ENCODE data around the gene HERPUD2. TPM values are rescaled to one million over a fixed set of nuclear protein-coding genes. Genes with fewer than 3 reads are reported as not detected.
"Not testable (repeated sequence)": the region's sequence is repeated elsewhere in the genome, so short reads cannot be mapped to it uniquely, and the experiment has no call there.

The HERPUD2 gene
- total and polyA plus RNA-seq, 2 donors (not counting 1 experiment from before 2014, with no cell fraction given), result 58.8 to 62.2 TPM

GRCh38 chr7:35584990-35585389, 109.9 kb downstream of the HERPUD2 start:
- Mint-ChIP-seq H3K9me3 (ENCODE audit: insufficient read depth) (no peaks in the 10 kb centered on the region), H3K27ac (no peak overlapping the region), H3K4me3 (no peak overlapping the region), H3K4me1 (no peaks in the 10 kb centered on the region), H3K27me3 (peaks cover 25% of the 10 kb centered on the region)
- ChIA-PET POLR2A (no interaction called here), CTCF (no interaction called here)
- no peak overlapping the region for H3K9ac ChIP-seq (ENCODE audit: low read length)
- intact Hi-C loops (cut with micrococcal nuclease), result no loop called here
- H3K4me3 ChIP-seq (ENCODE audit: control extremely low read depth in 1 of 5, extremely low read depth in 1 of 5, insufficient read depth in 1 of 5, low read depth in 2 of 5, low read length in 4 of 5), result no peak overlapping the region
- TF ChIP-seq EZH2 (IDR thresholded peaks at IDR 0.05; ENCODE audit: borderline replicate concordance, insufficient read depth, low read depth, low read length, poor library complexity, severe bottlenecking) (no peak), CTCF (IDR thresholded peaks at IDR 0.05) (no peak)
- no peaks in the 10 kb centered on the region for H3K79me2 ChIP-seq (ENCODE audit: control insufficient read depth, insufficient read depth, low read length)
- 100% methylated on average over 1 of the region's 2 CpGs for WGBS (ENCODE audit: insufficient coverage)
- no peaks in the 10 kb centered on the region for H3K36me3 ChIP-seq (replicated peaks in 1 of 2; ENCODE audit: control extremely low read depth in 1 of 2, control insufficient read depth in 1 of 2, extremely low read depth in 1 of 2, insufficient read depth in 2 of 2, low read length in 1 of 2)
- H2AFZ ChIP-seq (ENCODE audit: insufficient read depth, low read depth, low read length, poor library complexity, severe bottlenecking), result no peak overlapping the region
- ATAC-seq (ENCODE audit: low read depth) (no peak), DNase-seq (no peak)
- H3K27me3 ChIP-seq (replicated peaks in 1 of 4; ENCODE audit: control extremely low read depth in 1 of 4, control insufficient read depth in 3 of 4, insufficient read depth in 4 of 4, low read length in 3 of 4), result no peaks in the 10 kb centered on the region
- H3K4me1 ChIP-seq (ENCODE audit: control insufficient read depth in 2 of 2, insufficient read depth in 2 of 2, low read length in 2 of 2), result no peaks in the 10 kb centered on the region
- no peaks in the 10 kb centered on the region for H3K9me3 ChIP-seq (ENCODE audit: control extremely low read depth in 1 of 3, control insufficient read depth in 2 of 3, insufficient read depth in 1 of 3, low read length in 2 of 3)
- no peaks in the 10 kb centered on the region for H4K20me1 ChIP-seq (ENCODE audit: control insufficient read depth, insufficient read depth, low read length, poor library complexity, severe bottlenecking)
- H3K4me2 ChIP-seq (replicated peaks; ENCODE audit: low read depth, low read length, poor library complexity, severe bottlenecking), result no peak overlapping the region
- no peak overlapping the region for H3K27ac ChIP-seq (ENCODE audit: low read length in 2 of 2)

GRCh38 chr7:35584533-35584932, 110.4 kb downstream of the HERPUD2 start:
- H4K20me1 ChIP-seq (ENCODE audit: control insufficient read depth, insufficient read depth, low read length, poor library complexity, severe bottlenecking); H3K9ac ChIP-seq (ENCODE audit: low read length); H3K27me3 ChIP-seq (replicated peaks in 1 of 4; ENCODE audit: control extremely low read depth in 1 of 4, control insufficient read depth in 3 of 4, insufficient read depth in 4 of 4, low read length in 3 of 4); H3K9me3 ChIP-seq (ENCODE audit: control extremely low read depth in 1 of 3, control insufficient read depth in 2 of 3, insufficient read depth in 1 of 3, low read length in 2 of 3); H3K4me3 ChIP-seq (ENCODE audit: control extremely low read depth in 1 of 5, extremely low read depth in 1 of 5, insufficient read depth in 1 of 5, low read depth in 2 of 5, low read length in 4 of 5); H2AFZ ChIP-seq (ENCODE audit: insufficient read depth, low read depth, low read length, poor library complexity, severe bottlenecking); H3K27ac Mint-ChIP-seq; H3K4me1 Mint-ChIP-seq; H3K4me1 ChIP-seq (ENCODE audit: control insufficient read depth in 2 of 2, insufficient read depth in 2 of 2, low read length in 2 of 2); H3K9me3 Mint-ChIP-seq (ENCODE audit: insufficient read depth); H3K27ac ChIP-seq (ENCODE audit: low read length in 2 of 2); POLR2A ChIA-PET; ATAC-seq (ENCODE audit: low read depth); H3K4me2 ChIP-seq (replicated peaks; ENCODE audit: low read depth, low read length, poor library complexity, severe bottlenecking); H3K36me3 ChIP-seq (replicated peaks in 1 of 2; ENCODE audit: control extremely low read depth in 1 of 2, control insufficient read depth in 1 of 2, extremely low read depth in 1 of 2, insufficient read depth in 2 of 2, low read length in 1 of 2); CTCF ChIA-PET; H3K4me3 Mint-ChIP-seq; H3K79me2 ChIP-seq (ENCODE audit: control insufficient read depth, insufficient read depth, low read length); DNase-seq; intact Hi-C loops (cut with micrococcal nuclease): not testable (repeated sequence)
- H3K27me3 Mint-ChIP-seq, result peaks cover 28% of the 10 kb centered on the region
- 88% methylated on average over 3 of the region's 3 CpGs for WGBS (ENCODE audit: insufficient coverage)

Other genes starting within 250 kb of the HERPUD2 start
- gene SEPTIN7, start 105.9 kb upstream of the HERPUD2 start, total RNA-seq, result 310 and 315 TPM in 2 replicates
- 70.0 and 115 TPM in 2 replicates for gene SEPTIN7, start 105.9 kb upstream of the HERPUD2 start, polyA plus RNA-seq